Heart left ventricle (tissue), 13 donors: ENCODE measurements around the gene RREB1.

ENCODE experiments used
- CTCF ChIP-seq, 12 donors: fragments of 200-600 bp; sonication (generic) in 4 of 12; IDR thresholded peaks; one replicate each; pipeline versions ENCODE4 v1.5.0 to v1.8.0; 2018 to 2022; ENCODE audit warnings: antibody characterized with exemption in 12 of 12, mild to moderate bottlenecking in 5 of 12
- POLR2A ChIP-seq, 2 donors: fragments of 450-650 bp; IDR thresholded peaks; one replicate each; pipeline ENCODE4 v1.6.1; 2017; ENCODE audit warnings: antibody characterized with exemption in 2 of 2, mild to moderate bottlenecking in 2 of 2, moderate library complexity in 2 of 2
- donor health status: ischemic (EF 13 %, LVEDD 7.1; RV severe dilation, severe dysfunction).
- donor health status: DM: no; HTN: yes; CAD: no.
- donor health status: DM: no; HTN: no; CAD: no.
- donor health status: ischemic (EF 25% LVEDD 6.9; RV normal size, moderate dysfunction).
- donor health status: ischemic (EF 25% LVEDD 5.7; RV mildly dilated, moderate dysfunction).
- donor health status: ischemic (EF 35%, LVEDD 5.7; RV mildly dilated, moderate dysfunction).
- donor health status: nonischemic (EF 11% LVEDD 7.7; RV severe dilation, severe dysfunction).
- donor health status: DM: yes; HTN: yes; CAD: no.
- donor health status: PGD.
- donor health status: ischemic (EF 29% LVEDD 5.4; RV normal size, mild dysfunction).
- donor health status: nonischemic (EF 23%, LVEDD 6.1; RV moderate dilation, normal function).

GRCh38 chr6:7176208-7176607, 68.4 kb downstream of the RREB1 start:
- TF ChIP-seq POLR2A (IDR thresholded peaks at IDR 0.05) (no peak), CTCF (IDR thresholded peaks at IDR 0.05) (no peak)
